ENCODE results near the gene SLC35E4. TPM values are rescaled to one million over a fixed set of nuclear protein-coding genes. Genes with fewer than 3 reads are reported as not detected.

SLC35E4 gene
- total RNA-seq, 4 donors from 2014 or later = 14.6 to 22.2 (median 18.6) TPM

DNA sequence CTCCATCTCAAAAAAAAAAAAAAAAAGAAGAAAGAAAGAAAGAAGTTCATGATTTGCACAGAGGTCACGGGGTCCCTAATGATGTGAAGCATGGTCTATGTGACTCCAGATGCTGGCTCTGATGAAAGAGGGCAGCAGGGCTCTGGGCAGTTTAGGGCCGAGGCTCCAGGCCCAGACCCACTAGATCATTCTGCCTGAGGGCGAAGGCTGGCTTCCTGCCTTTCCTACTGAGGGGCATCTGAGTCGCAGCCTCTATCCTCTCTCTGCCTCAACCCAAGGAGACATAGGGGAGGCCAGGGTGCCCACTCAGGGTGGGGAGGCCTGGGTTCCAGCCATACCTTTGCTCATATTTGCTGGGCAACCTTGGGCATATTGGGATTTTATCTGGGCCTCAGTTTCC lies 4.8 kb downstream of the SLC35E4 start:
- WGBS, 2 donors = 86 to 92% methylated on average over 4 of the region's 4 CpGs
- intact Hi-C loops (cut with DNase I; ENCODE audit: low total_unique reads) = no loop called here
- no peak for TF ChIP-seq POLR2A (IDR thresholded peaks at IDR 0.05)
- TF ChIP-seq, protein P1, sequence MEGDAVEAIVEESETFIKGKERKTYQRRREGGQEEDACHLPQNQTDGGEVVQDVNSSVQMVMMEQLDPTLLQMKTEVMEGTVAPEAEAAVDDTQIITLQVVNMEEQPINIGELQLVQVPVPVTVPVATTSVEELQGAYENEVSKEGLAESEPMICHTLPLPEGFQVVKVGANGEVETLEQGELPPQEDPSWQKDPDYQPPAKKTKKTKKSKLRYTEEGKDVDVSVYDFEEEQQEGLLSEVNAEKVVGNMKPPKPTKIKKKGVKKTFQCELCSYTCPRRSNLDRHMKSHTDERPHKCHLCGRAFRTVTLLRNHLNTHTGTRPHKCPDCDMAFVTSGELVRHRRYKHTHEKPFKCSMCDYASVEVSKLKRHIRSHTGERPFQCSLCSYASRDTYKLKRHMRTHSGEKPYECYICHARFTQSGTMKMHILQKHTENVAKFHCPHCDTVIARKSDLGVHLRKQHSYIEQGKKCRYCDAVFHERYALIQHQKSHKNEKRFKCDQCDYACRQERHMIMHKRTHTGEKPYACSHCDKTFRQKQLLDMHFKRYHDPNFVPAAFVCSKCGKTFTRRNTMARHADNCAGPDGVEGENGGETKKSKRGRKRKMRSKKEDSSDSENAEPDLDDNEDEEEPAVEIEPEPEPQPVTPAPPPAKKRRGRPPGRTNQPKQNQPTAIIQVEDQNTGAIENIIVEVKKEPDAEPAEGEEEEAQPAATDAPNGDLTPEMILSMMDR (IDR thresholded peaks at IDR 0.05) = no peak
- DNase-seq (ENCODE audit: low spot score in 2 of 2) = no peak
- H3K4me3 ChIP-seq (ENCODE audit: low read depth, poor library complexity, severe bottlenecking) = no peak overlapping the region

DNA sequence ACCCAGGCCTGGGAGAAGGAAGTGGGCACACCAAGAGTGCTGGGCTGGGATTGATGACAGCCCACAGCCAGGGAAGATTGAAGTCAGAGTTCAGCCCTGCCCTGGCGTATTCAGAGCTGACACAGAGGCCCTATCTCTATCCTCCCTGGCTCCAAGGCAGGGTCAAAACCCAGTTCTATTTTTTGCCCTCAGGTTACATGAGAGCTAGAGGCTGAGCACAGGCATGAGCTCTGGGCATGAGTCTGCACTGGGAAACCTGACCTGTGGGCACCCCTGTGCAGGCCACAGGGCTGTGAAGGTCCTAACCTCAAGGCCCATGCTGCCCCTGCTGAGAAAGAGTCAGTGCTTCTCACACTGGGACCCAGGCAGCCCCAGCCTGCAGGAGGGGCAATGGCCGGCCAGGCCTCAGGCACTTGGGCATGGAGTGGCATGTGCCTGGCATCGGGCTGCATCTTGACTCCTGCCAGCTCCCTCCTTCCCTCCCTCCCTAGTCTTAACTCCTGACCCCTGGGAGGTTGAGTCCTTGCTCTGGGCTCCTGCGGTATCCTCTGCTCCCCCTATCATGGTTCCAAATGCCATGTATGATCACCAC lies 5.4 kb downstream of the SLC35E4 start:
- intact Hi-C loops (cut with DNase I; ENCODE audit: low total_unique reads) = no loop called here
- no peak for TF ChIP-seq POLR2A (IDR thresholded peaks at IDR 0.05)
- TF ChIP-seq, protein P1 (IDR thresholded peaks at IDR 0.05) = no peak
- 67 to 78% methylated on average over 4 of the region's 4 CpGs for WGBS, 2 donors
- DNase-seq (ENCODE audit: low spot score in 2 of 2) = no peak
- no peak overlapping the region for H3K4me3 ChIP-seq (ENCODE audit: low read depth, poor library complexity, severe bottlenecking)

DNA sequence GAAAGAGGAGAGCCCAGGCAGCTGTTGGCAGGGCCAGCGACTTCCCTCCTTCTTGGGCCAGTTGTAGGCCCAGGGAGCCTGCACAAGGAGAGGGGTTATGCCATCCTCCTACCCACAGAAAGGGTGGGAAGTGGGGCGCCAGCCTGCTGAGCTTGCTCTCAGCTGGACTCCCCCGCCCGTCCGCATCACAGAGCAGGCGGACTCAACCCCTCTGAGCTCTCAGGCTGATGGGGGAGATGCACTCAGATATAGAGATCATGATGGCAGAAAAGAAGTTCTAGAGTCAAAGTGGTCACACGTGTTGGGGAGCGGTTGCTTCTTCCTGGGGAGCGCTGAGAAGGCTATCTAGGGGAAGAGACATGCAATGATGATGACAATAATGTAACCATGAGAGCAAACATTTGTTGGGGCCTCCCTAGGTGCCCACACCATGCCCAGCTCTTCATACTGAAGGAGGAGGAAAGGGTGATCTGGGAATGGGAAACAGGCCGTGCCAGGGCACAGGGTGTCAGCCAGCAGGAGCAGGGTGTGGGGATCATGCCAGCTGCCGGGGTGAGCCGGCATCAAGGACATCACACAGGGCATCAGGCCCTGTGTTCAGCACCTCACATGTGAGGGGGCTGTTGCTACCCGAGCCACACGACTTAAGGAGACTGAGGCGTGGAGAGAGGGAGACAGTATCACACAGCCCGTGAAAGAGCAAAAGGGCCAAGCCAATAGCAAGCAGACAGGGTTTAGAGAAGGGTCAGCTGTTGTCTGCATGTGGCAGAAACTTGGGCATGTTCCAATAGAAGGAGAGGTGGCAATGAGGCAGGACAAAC lies 7.7 kb downstream of the SLC35E4 start:
- TF ChIP-seq, protein P1 (IDR thresholded peaks at IDR 0.05) = no peak
- TF ChIP-seq POLR2A (IDR thresholded peaks at IDR 0.05) = no peak
- H3K4me3 ChIP-seq (ENCODE audit: low read depth, poor library complexity, severe bottlenecking) = no peak overlapping the region
- WGBS, 2 donors = 83 to 84% methylated on average over 16 of the region's 16 CpGs
- DNase-seq (ENCODE audit: low spot score in 2 of 2) = no peak
- intact Hi-C loops (cut with DNase I; ENCODE audit: low total_unique reads) = no loop called here

GRCh38 chr22:30646518-30647160 lies 11.1 kb downstream of the SLC35E4 start:
- no peak for DNase-seq (ENCODE audit: low spot score in 2 of 2)
- 96% methylated on average over 25 of the region's 25 CpGs for WGBS, 2 donors
- TF ChIP-seq, protein P1 (IDR thresholded peaks at IDR 0.05) = no peak
- no peak for TF ChIP-seq POLR2A (IDR thresholded peaks at IDR 0.05)
- H3K4me3 ChIP-seq (ENCODE audit: low read depth, poor library complexity, severe bottlenecking) = no peak overlapping the region
- intact Hi-C loops (cut with DNase I; ENCODE audit: low total_unique reads) = no loop called here

- WGBS, 2 donors = 79 to 90% methylated on average over 3 of the region's 3 CpGs
- H3K4me3 ChIP-seq (ENCODE audit: low read depth, poor library complexity, severe bottlenecking) = no peak overlapping the region
- no peak for DNase-seq (ENCODE audit: low spot score in 2 of 2)
- TF ChIP-seq, protein P1 (IDR thresholded peaks at IDR 0.05) = no peak
- TF ChIP-seq POLR2A (IDR thresholded peaks at IDR 0.05) = no peak
- intact Hi-C loops (cut with DNase I; ENCODE audit: low total_unique reads) = no loop called here
These were observed 12.0 kb downstream of the SLC35E4 start for GRCh38 chr22:30647536-30647935.
